ENCODE data around the gene RRP36.
A peak's percentile ranks its signal among the peaks of the same experiment; 100 is the strongest.

RRP36 gene

GRCh38 chr6:43021270-43022047 is at the start of gene RRP36:
TSS of gene RRP36 (plus strand) at chr6:43021623. CDS start at chr6:43021655, 32 bp downstream.
- Histone ChIP-seq H3K4me1 (peaks cover 35% of the 10 kb centered on the region), H3K4me2 (peak within 1 kb of the TSS; percentile 79), H3K27me3 (no peaks in the 10 kb centered on the region), H3K36me3 (peaks cover 71% of the 10 kb centered on the region), H3K27ac (peak within 1 kb of the TSS; percentile 63), H3K9ac (peak within 1 kb of the TSS; percentile 77), H3K4me3 (peak within 1 kb of the TSS; percentile 85), H4K20me1 (peaks cover 33% of the 10 kb centered on the region), H3K9me3 (no peaks in the 10 kb centered on the region)
- TF ChIP-seq Cebpa-rat (IDR thresholded peaks at IDR 0.05) = no peak

- no peak overlapping the region for H3K27ac ChIP-seq
- no peaks in the 10 kb centered on the region for H3K27me3 ChIP-seq
- H3K4me2 ChIP-seq = no peak overlapping the region
- TF ChIP-seq Cebpa-rat (IDR thresholded peaks at IDR 0.05) = no peak
- peaks cover 11% of the 10 kb centered on the region for H3K4me1 ChIP-seq
- H3K4me3 ChIP-seq = no peak overlapping the region
- H3K9me3 ChIP-seq = no peaks in the 10 kb centered on the region
- no peak overlapping the region for H3K9ac ChIP-seq
- H4K20me1 ChIP-seq = peaks cover 9% of the 10 kb centered on the region; the same call in 1 of the 2 replicates
- peaks cover 73% of the 10 kb centered on the region for H3K36me3 ChIP-seq
Measured at GRCh38 chr6:42971746-42972327, 49.6 kb upstream of the RRP36 start.

- Histone ChIP-seq H3K27ac (no peak overlapping the region), H3K4me2 (no peak overlapping the region), H3K36me3 (peaks cover 57% of the 10 kb centered on the region), H3K9ac (no peak overlapping the region), H3K27me3 (no peaks in the 10 kb centered on the region), H3K4me1 (peaks cover 27% of the 10 kb centered on the region), H4K20me1 (peaks cover 14% of the 10 kb centered on the region; the same call in 1 of the 2 replicates), H3K4me3 (no peak overlapping the region), H3K9me3 (no peaks in the 10 kb centered on the region)
- no peak for TF ChIP-seq Cebpa-rat (IDR thresholded peaks at IDR 0.05)
Measured at GRCh38 chr6:42973926-42974325, 47.5 kb upstream of the RRP36 start.

- H3K4me3 ChIP-seq = no peak overlapping the region
- no peak for TF ChIP-seq Cebpa-rat (IDR thresholded peaks at IDR 0.05)
- no peak overlapping the region for H3K9ac ChIP-seq
- peaks cover 46% of the 10 kb centered on the region for H3K36me3 ChIP-seq
- H3K4me2 ChIP-seq = no peak overlapping the region
- H3K9me3 ChIP-seq = no peaks in the 10 kb centered on the region
- peaks cover 30% of the 10 kb centered on the region for H3K4me1 ChIP-seq
- H3K27ac ChIP-seq = no peak overlapping the region
- H3K27me3 ChIP-seq = no peaks in the 10 kb centered on the region
- H4K20me1 ChIP-seq = peaks cover 14% of the 10 kb centered on the region; the same call in 1 of the 2 replicates
Measured at GRCh38 chr6:42974919-42975505, 46.4 kb upstream of the RRP36 start.

GRCh38 chr6:42978487-42978838 is 43.0 kb upstream of the RRP36 start:
- H3K4me3 ChIP-seq = peak overlapping the region; percentile 98

GRCh38 chr6:42978839-42979522 is 42.4 kb upstream of the RRP36 start, which contains the start of gene PEX6:
TSS of gene PEX6 (minus strand) at chr6:42979181. CDS start at chr6:42979150, 31 bp downstream.
- peaks cover 7% of the 10 kb centered on the region; the same call in 1 of the 2 replicates for H4K20me1 ChIP-seq
- H3K27ac ChIP-seq = peak within 1 kb of the TSS; percentile 95
- H3K27me3 ChIP-seq = no peaks in the 10 kb centered on the region
- no peaks in the 10 kb centered on the region for H3K9me3 ChIP-seq
- H3K9ac ChIP-seq = peak within 1 kb of the TSS; percentile 96
- H3K4me1 ChIP-seq = peaks cover 42% of the 10 kb centered on the region
- H3K36me3 ChIP-seq = peaks cover 14% of the 10 kb centered on the region
- H3K4me3 ChIP-seq = peak within 1 kb of the TSS; percentile 98
- H3K4me2 ChIP-seq = peak within 1 kb of the TSS; percentile 96
- TF ChIP-seq Cebpa-rat (IDR thresholded peaks at IDR 0.05) = no peak

More at GRCh38 chr6:42978487-42978838, 43.0 kb upstream of the RRP36 start:
- peak overlapping the region; percentile 95 for H3K27ac ChIP-seq
- H3K4me1 ChIP-seq = peaks cover 37% of the 10 kb centered on the region
- H3K27me3 ChIP-seq = no peaks in the 10 kb centered on the region
- peak overlapping the region; percentile 96 for H3K4me2 ChIP-seq
- TF ChIP-seq Cebpa-rat (IDR thresholded peaks at IDR 0.05) = no peak
- H3K36me3 ChIP-seq = peaks cover 19% of the 10 kb centered on the region
- H3K9ac ChIP-seq = peak overlapping the region; percentile 96
- H3K9me3 ChIP-seq = no peaks in the 10 kb centered on the region
- peaks cover 12% of the 10 kb centered on the region; the same call in 1 of the 2 replicates for H4K20me1 ChIP-seq

GRCh38 chr6:42979523-42980177 is 41.8 kb upstream of the RRP36 start:
- H3K27ac ChIP-seq = peak overlapping the region; percentile 95

GRCh38 chr6:42981836-42982235 is 39.6 kb upstream of the RRP36 start:
- Histone ChIP-seq H3K27me3 (no peaks in the 10 kb centered on the region), H3K4me2 (no peak overlapping the region), H3K4me1 (peaks cover 53% of the 10 kb centered on the region), H3K27ac (no peak overlapping the region), H3K9me3 (no peaks in the 10 kb centered on the region), H4K20me1 (peaks cover 24% of the 10 kb centered on the region), H3K9ac (no peak overlapping the region), H3K4me3 (no peak overlapping the region), H3K36me3 (0 out of 2 replicates have a peak, but pooled peaks cover 4% of the 10 kb centered on the region)
- no peak for TF ChIP-seq Cebpa-rat (IDR thresholded peaks at IDR 0.05)

More at GRCh38 chr6:42979523-42980177, 41.8 kb upstream of the RRP36 start:
- H3K27me3 ChIP-seq = no peaks in the 10 kb centered on the region
- TF ChIP-seq Cebpa-rat (IDR thresholded peaks at IDR 0.05) = no peak
- peaks cover 42% of the 10 kb centered on the region for H3K4me1 ChIP-seq
- H3K4me2 ChIP-seq = peak overlapping the region; percentile 96
- no peaks in the 10 kb centered on the region for H3K9me3 ChIP-seq
- peaks cover 5% of the 10 kb centered on the region; the same call in 1 of the 2 replicates for H4K20me1 ChIP-seq
- peak overlapping the region; percentile 98 for H3K4me3 ChIP-seq
- H3K9ac ChIP-seq = peak overlapping the region; percentile 96
- peaks cover 10% of the 10 kb centered on the region for H3K36me3 ChIP-seq

Measured in BLaER1 (cell line).